DMS 273 treated with DMSO at 0.1 percent for 48 hours (cell line): ENCODE data around the gene PIK3AP1.

Experiments used
- DNase-seq: peaks from one replicate; lab custom pipeline; 2025; lab: John Stamatoyannopoulos, UW

Gene PIK3AP1

GRCh38 chr10:96642973-96643372 is 77.3 kb downstream of the PIK3AP1 start:
- DNase-seq: no peak

- DNase-seq: no peak
Observed at GRCh38 chr10:96642530-96642929, 77.8 kb downstream of the PIK3AP1 start.

GRCh38 chr10:96641396-96642295 is 78.7 kb downstream of the PIK3AP1 start:
- DNase-seq: no peak

- no peak for DNase-seq
Observed at GRCh38 chr10:96639899-96640298, 80.4 kb downstream of the PIK3AP1 start.

- no peak for DNase-seq
Observed at GRCh38 chr10:96638696-96639095, 81.6 kb downstream of the PIK3AP1 start.

GRCh38 chr10:96638120-96638519 is 82.2 kb downstream of the PIK3AP1 start:
- no peak for DNase-seq

GRCh38 chr10:96637709-96638108 is 82.6 kb downstream of the PIK3AP1 start:
- DNase-seq: no peak

GRCh38 chr10:96636551-96636950 is 83.8 kb downstream of the PIK3AP1 start:
- no peak for DNase-seq

GRCh38 chr10:96632974-96633710 is 87.2 kb downstream of the PIK3AP1 start:
- no peak for DNase-seq

GRCh38 chr10:96627292-96627691 is 93.0 kb downstream of the PIK3AP1 start:
- DNase-seq: no peak

GRCh38 chr10:96626795-96627194 is 93.5 kb downstream of the PIK3AP1 start:
- DNase-seq: no peak

GRCh38 chr10:96625173-96625572 is 95.1 kb downstream of the PIK3AP1 start:
- DNase-seq: no peak

GRCh38 chr10:96622013-96622787 is 98.1 kb downstream of the PIK3AP1 start:
- DNase-seq: no peak

- no peak for DNase-seq
Observed at GRCh38 chr10:96619796-96620773, 100.2 kb downstream of the PIK3AP1 start.

- no peak for DNase-seq
Observed at GRCh38 chr10:96619120-96619519, 101.2 kb downstream of the PIK3AP1 start.

- DNase-seq: no peak
Observed at GRCh38 chr10:96618653-96619052, 101.7 kb downstream of the PIK3AP1 start.

GRCh38 chr10:96616961-96617360 is 103.4 kb downstream of the PIK3AP1 start:
- no peak for DNase-seq

- peak; percentile 83 for DNase-seq
Observed at GRCh38 chr10:96614515-96614914, 105.8 kb downstream of the PIK3AP1 start.

GRCh38 chr10:96613576-96613975 is 106.7 kb downstream of the PIK3AP1 start:
- no peak for DNase-seq

- DNase-seq: no peak
Observed at GRCh38 chr10:96612055-96612830, 108.1 kb downstream of the PIK3AP1 start.
